Fibroblast of gingiva (primary cell): Measurements from ENCODE around the gene CAPN7.

Experiments
- DNase-seq: peaks from one replicate; pipeline ENCODE4 v3.0.0-alpha.2; 2011; ENCODE audit warnings: low read depth

CAPN7 gene

GRCh38 chr3:15246186-15246585, 40.1 kb downstream of the CAPN7 start:
- DNase-seq = no peak

GRCh38 chr3:15253023-15253697, 47.1 kb downstream of the CAPN7 start:
- no peak for DNase-seq

GRCh38 chr3:15255215-15255614, 49.2 kb downstream of the CAPN7 start:
- no peak for DNase-seq

- DNase-seq = no peak
Observed at GRCh38 chr3:15256861-15257341, 50.9 kb downstream of the CAPN7 start.

GRCh38 chr3:15258720-15259119, 52.7 kb downstream of the CAPN7 start:
- no peak for DNase-seq

- no peak for DNase-seq
Observed at GRCh38 chr3:15260531-15260930, 54.5 kb downstream of the CAPN7 start.

GRCh38 chr3:15261274-15261673, 55.2 kb downstream of the CAPN7 start:
- no peak for DNase-seq

GRCh38 chr3:15262021-15262420, 56.0 kb downstream of the CAPN7 start:
- no peak for DNase-seq

- DNase-seq = no peak
Observed at GRCh38 chr3:15263120-15263519, 57.1 kb downstream of the CAPN7 start.

- DNase-seq = no peak
Observed at GRCh38 chr3:15263926-15264325, 57.9 kb downstream of the CAPN7 start.

GRCh38 chr3:15264486-15264885, 58.4 kb downstream of the CAPN7 start:
- DNase-seq = peak; percentile 16

GRCh38 chr3:15265655-15266509, 59.8 kb downstream of the CAPN7 start:
- DNase-seq = no peak

- no peak for DNase-seq
Observed at GRCh38 chr3:15266510-15267376, 60.7 kb downstream of the CAPN7 start.

- DNase-seq = no peak
Observed at GRCh38 chr3:15267502-15267901, 61.5 kb downstream of the CAPN7 start.

- peak; percentile 79 for DNase-seq
Observed at GRCh38 chr3:15268033-15268631, 62.1 kb downstream of the CAPN7 start.

- DNase-seq = peak; percentile 87
Observed at GRCh38 chr3:15269091-15269989, 63.3 kb downstream of the CAPN7 start.

GRCh38 chr3:15271030-15271429, 65.0 kb downstream of the CAPN7 start:
- DNase-seq = no peak

GRCh38 chr3:15271785-15272381, 65.8 kb downstream of the CAPN7 start:
- no peak for DNase-seq

GRCh38 chr3:15272426-15273196, 66.6 kb downstream of the CAPN7 start:
- DNase-seq = peak; percentile 91

- DNase-seq = no peak
Observed at GRCh38 chr3:15273227-15273626, 67.2 kb downstream of the CAPN7 start.
